Neuronal stem cell (in vitro differentiated cells): ENCODE results near the gene CAND1.

ENCODE experiments used
- DNase-seq: peaks from one replicate; pipeline ENCODE4 v3.0.0-alpha.2; 2013; ENCODE audit warnings: low spot score
- H2AFZ ChIP-seq: one replicate; pipeline ENCODE4 v1.6.1; 2013; ENCODE audit warnings: mild to moderate bottlenecking, low read length, inconsistent platforms
- H2AK5ac ChIP-seq: 2 replicates; pipeline ENCODE4 v1.6.1; 2013; ENCODE audit warnings: low read depth, mild to moderate bottlenecking, inconsistent platforms, low read length, moderate library complexity, mixed read lengths
- H2BK120ac ChIP-seq: 2 replicates; pipeline ENCODE4 v1.6.1; 2013; ENCODE audit warnings: low read depth, mild to moderate bottlenecking, inconsistent platforms, low read length, moderate library complexity, mixed read lengths
- H2BK12ac ChIP-seq: one replicate; pipeline ENCODE4 v1.6.1; 2013; ENCODE audit warnings: low read length, inconsistent platforms
- H2BK15ac ChIP-seq: 2 replicates; pipeline ENCODE4 v1.6.1; 2013; ENCODE audit warnings: mild to moderate bottlenecking, low read length, inconsistent platforms, mixed read lengths
- H2BK5ac ChIP-seq: one replicate; pipeline ENCODE4 v1.6.1; 2013; ENCODE audit warnings: inconsistent platforms, mild to moderate bottlenecking, low read length, moderate library complexity
- H3K14ac ChIP-seq: one replicate; pipeline ENCODE4 v1.6.1; 2013; ENCODE audit warnings: low read length, inconsistent platforms
- H3K18ac ChIP-seq: 2 replicates; pipeline ENCODE4 v1.6.1; 2013; ENCODE audit warnings: low read length, inconsistent platforms
- H3K23ac ChIP-seq: 2 replicates; pipeline ENCODE4 v1.6.1; 2013; ENCODE audit warnings: low read depth, mild to moderate bottlenecking, mixed read lengths, low read length, inconsistent platforms; ENCODE audit not compliant: poor library complexity
- H3K27ac ChIP-seq: replicated peaks from 3 replicates; pipeline ENCODE4 v1.5.1; 2013; ENCODE audit warnings: low read length, inconsistent platforms
- H3K27me3 ChIP-seq, 3 experiments: 2 replicates each; pipeline ENCODE4 v1.6.1; 2013; ENCODE audit warnings: low read length in 3 of 3, mild to moderate bottlenecking in 2 of 3, inconsistent platforms in 1 of 3, low read depth in 1 of 3, mixed read lengths in 1 of 3, moderate library complexity in 1 of 3; ENCODE audit not compliant: control insufficient read depth in 3 of 3, insufficient read depth in 3 of 3
- H3K36me3 ChIP-seq, 2 donors: replicated peaks in 1 of 2; 2 replicates each; pipeline ENCODE4 v1.6.1; 2013; ENCODE audit warnings: low read length in 2 of 2; ENCODE audit not compliant: control insufficient read depth in 2 of 2, insufficient read depth in 2 of 2
- H3K4ac ChIP-seq: 2 replicates; pipeline ENCODE4 v1.6.1; 2013; ENCODE audit warnings: inconsistent platforms, mild to moderate bottlenecking, low read length, moderate library complexity
- H3K4me1 ChIP-seq, 2 donors: 1 replicate in 1 of 2; 2 replicates in 1 of 2; pipeline ENCODE4 v1.6.1; 2013; ENCODE audit warnings: low read length in 2 of 2, low read depth in 1 of 2; ENCODE audit not compliant: control insufficient read depth in 2 of 2, insufficient read depth in 1 of 2
- H3K4me2 ChIP-seq: one replicate; pipeline ENCODE4 v1.6.1; 2013; ENCODE audit warnings: mild to moderate bottlenecking, low read length, inconsistent platforms; ENCODE audit not compliant: insufficient read depth, poor library complexity, severe bottlenecking
- H3K4me3 ChIP-seq, 2 donors: 2 replicates each; pipeline ENCODE4 v1.5.1; 2013; ENCODE audit warnings: low read length in 2 of 2, mild to moderate bottlenecking in 2 of 2, inconsistent platforms in 1 of 2, moderate library complexity in 1 of 2
- H3K79me1 ChIP-seq: one replicate; pipeline ENCODE4 v1.6.1; 2013; ENCODE audit warnings: low read depth, mild to moderate bottlenecking, inconsistent platforms, low read length, moderate library complexity
- H3K9ac ChIP-seq: one replicate; pipeline ENCODE4 v1.6.1; 2013; ENCODE audit warnings: mild to moderate bottlenecking, low read depth, low read length, inconsistent platforms; ENCODE audit not compliant: poor library complexity
- H3K9me3 ChIP-seq, 2 donors: replicated peaks in 1 of 2; 2 replicates each; pipeline versions ENCODE3 to v1.6.1; 2013; ENCODE audit warnings: low read length in 2 of 2, mild to moderate bottlenecking in 2 of 2, inconsistent platforms in 1 of 2, low read depth in 1 of 2, mixed read lengths in 1 of 2, moderate library complexity in 1 of 2; ENCODE audit not compliant: control insufficient read depth in 2 of 2, insufficient read depth in 1 of 2
- H4K8ac ChIP-seq: one replicate; pipeline ENCODE4 v1.6.1; 2013; ENCODE audit warnings: low read depth, mild to moderate bottlenecking, inconsistent platforms, low read length, moderate library complexity
- H4K91ac ChIP-seq: one replicate; pipeline ENCODE4 v1.6.1; 2013; ENCODE audit warnings: low read length, low read depth, mild to moderate bottlenecking, inconsistent platforms; ENCODE audit not compliant: poor library complexity
- WGBS, 2 donors: extraction: QIAGEN DNeasy Blood & Tissue Kit; methylation state at CpG; one replicate each; pipeline ENCODE4 v1.1.7; 2013; ENCODE audit warnings: missing lambda C conversion rate in 2 of 2, mixed read lengths in 1 of 2; ENCODE audit not compliant: insufficient read length in 2 of 2, insufficient replicate concordance in 1 of 2; ENCODE audit errors: extremely low coverage in 2 of 2; 5-methylcytosine and 5-hydroxymethylcytosine counted together

Gene CAND1

DNA sequence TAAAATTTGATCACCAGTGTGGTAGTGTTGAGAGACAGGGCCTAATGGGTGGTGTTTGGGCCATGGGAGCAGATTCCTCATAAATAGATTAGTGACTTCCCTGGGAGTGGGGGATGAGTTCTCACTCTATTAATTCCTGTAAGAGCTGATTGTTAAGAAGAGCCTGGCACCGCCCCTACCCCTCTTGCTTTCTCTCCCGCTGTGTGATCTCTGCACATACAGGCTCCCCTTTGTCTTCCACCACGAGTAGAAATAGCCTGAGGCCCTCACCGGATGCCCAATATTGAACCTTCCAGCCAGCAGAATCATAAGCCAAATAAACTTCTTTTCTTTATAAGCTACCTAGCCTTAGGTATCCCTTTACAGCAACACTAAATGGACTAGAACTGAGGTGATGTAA, 31.9 kb upstream of the CAND1 start:
- Histone ChIP-seq H3K4me2 (no peak overlapping the region), H3K79me1 (no peaks in the 10 kb centered on the region), H2BK15ac (no peak overlapping the region), H2AFZ (peak overlapping the region; percentile 87), H3K27me3 (no peaks in the 10 kb centered on the region), H4K8ac (no peak overlapping the region), H3K27ac (no peak overlapping the region), H3K23ac (no peak overlapping the region), H3K4ac (no peak overlapping the region), H2BK12ac (no peak overlapping the region), H2AK5ac (no peak overlapping the region), H3K9ac (no peak overlapping the region), H2BK120ac (no peak overlapping the region), H4K91ac (no peak overlapping the region), H3K18ac (no peak overlapping the region), H2BK5ac (no peak overlapping the region), H3K4me1 (peaks cover 4 to 6% of the 10 kb centered on the region in 2 donors), H3K9me3 (no peaks in the 10 kb centered on the region), H3K4me3 (no peak overlapping the region), H3K36me3 (no peaks in the 10 kb centered on the region), H3K14ac (no peak overlapping the region)
- DNase-seq = no peak
- no CpG with 5 or more reads among the region's 4 CpGs for WGBS, 2 donors

DNA sequence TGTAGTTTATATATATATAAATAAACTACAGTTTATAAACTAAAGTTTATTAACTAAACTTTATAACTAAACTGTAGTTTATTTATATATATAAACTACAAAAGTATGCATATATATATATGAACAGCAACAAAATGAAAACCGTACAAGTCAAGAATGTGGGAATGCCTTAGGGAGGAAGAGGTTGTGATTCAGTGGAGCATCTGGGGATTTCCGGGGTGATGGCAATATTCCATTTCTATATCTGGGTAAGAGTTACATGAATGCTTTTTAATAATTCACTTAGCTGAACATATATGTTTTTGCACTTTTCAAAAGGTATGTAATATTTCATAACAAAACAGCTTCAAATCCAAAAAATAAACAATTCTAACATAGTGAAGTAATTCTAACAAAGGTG, 30.1 kb upstream of the CAND1 start:
- H3K4ac ChIP-seq = no peak overlapping the region
- no peak overlapping the region for H2AFZ ChIP-seq
- WGBS, 2 donors = no CpG with 5 or more reads among the region's 2 CpGs

DNA sequence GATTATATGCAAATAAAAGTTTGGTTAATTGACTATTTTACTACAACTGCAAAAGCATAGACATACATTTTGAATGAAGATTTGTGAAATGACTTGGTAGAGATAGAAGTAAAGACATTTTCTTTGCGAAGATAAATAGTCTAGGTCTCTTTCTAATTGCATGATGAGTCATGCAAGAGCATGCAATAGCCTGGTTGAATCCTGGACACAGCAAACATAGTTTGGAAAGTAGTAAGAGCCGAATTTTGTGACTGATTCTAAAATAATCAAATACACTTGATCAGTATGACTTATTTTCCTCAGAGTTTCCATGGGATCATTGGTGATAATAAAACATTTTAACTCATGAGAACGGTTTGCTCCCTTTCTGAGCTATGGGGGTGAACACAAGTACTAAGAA, 27.7 kb upstream of the CAND1 start:
- DNase-seq = no peak
- no CpG with 5 or more reads among the region's 3 CpGs for WGBS, 2 donors
- no peak overlapping the region for H2BK120ac ChIP-seq
- H3K4me3 ChIP-seq = no peak overlapping the region
- H3K9me3 ChIP-seq = no peaks in the 10 kb centered on the region
- no peak overlapping the region for H4K8ac ChIP-seq
- no peak overlapping the region for H2BK15ac ChIP-seq
- H3K18ac ChIP-seq = no peak overlapping the region
- H3K36me3 ChIP-seq = no peaks in the 10 kb centered on the region
- H3K4me2 ChIP-seq = no peak overlapping the region
- H2BK12ac ChIP-seq = no peak overlapping the region
- no peak overlapping the region for H2BK5ac ChIP-seq
- no peak overlapping the region for H3K27ac ChIP-seq
- no peak overlapping the region for H2AFZ ChIP-seq
- no peak overlapping the region for H3K4ac ChIP-seq
- no peaks in the 10 kb centered on the region for H3K27me3 ChIP-seq
- peaks cover 4 to 6% of the 10 kb centered on the region in 2 donors for H3K4me1 ChIP-seq
- H3K79me1 ChIP-seq = no peaks in the 10 kb centered on the region
- no peak overlapping the region for H4K91ac ChIP-seq
- no peak overlapping the region for H3K14ac ChIP-seq
- H3K23ac ChIP-seq = no peak overlapping the region
- H2AK5ac ChIP-seq = no peak overlapping the region
- H3K9ac ChIP-seq = no peak overlapping the region

More for the DNA sequence above, 30.1 kb upstream of the CAND1 start:
- Histone ChIP-seq H3K36me3 (no peaks in the 10 kb centered on the region), H4K8ac (no peak overlapping the region), H3K18ac (no peak overlapping the region), H3K9me3 (no peaks in the 10 kb centered on the region), H2AK5ac (no peak overlapping the region), H3K79me1 (no peaks in the 10 kb centered on the region), H3K4me3 (no peak overlapping the region), H2BK12ac (no peak overlapping the region), H3K4me2 (no peak overlapping the region), H2BK15ac (no peak overlapping the region), H4K91ac (no peak overlapping the region), H2BK5ac (no peak overlapping the region), H3K27ac (no peak overlapping the region), H3K9ac (no peak overlapping the region), H3K4me1 (peaks cover 4 to 6% of the 10 kb centered on the region in 2 donors), H3K27me3 (no peaks in the 10 kb centered on the region), H2BK120ac (no peak overlapping the region), H3K23ac (no peak overlapping the region), H3K14ac (no peak overlapping the region)
- no peak for DNase-seq

DNA sequence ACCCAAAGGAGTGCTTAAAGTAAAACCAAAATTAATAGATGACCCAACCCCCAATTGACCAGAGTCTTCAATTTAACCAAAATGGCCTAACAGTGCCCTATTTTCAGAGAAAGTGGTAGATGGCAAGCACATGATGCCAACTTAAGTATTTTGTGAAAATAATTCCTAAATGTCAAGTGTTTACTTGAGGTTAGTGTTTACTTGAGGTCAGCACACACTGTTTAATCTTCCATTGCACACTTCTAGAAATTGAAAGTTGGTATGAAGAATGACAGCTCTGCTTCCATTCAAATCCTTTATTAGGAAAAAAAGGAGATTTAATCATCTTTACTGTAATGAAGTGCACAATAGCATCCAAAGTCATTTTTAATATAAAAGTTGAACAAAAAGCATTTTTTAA, 25.9 kb upstream of the CAND1 start:
- no peak overlapping the region for H4K91ac ChIP-seq
- H3K4ac ChIP-seq = no peak overlapping the region
- H2BK12ac ChIP-seq = no peak overlapping the region
- no peak overlapping the region for H3K4me3 ChIP-seq
- no peak overlapping the region for H3K14ac ChIP-seq
- no peak overlapping the region for H2AK5ac ChIP-seq
- H3K79me1 ChIP-seq = no peaks in the 10 kb centered on the region
- H3K4me2 ChIP-seq = no peak overlapping the region
- no peak overlapping the region for H3K18ac ChIP-seq
- H2BK15ac ChIP-seq = no peak overlapping the region
- no peak overlapping the region for H3K9ac ChIP-seq
- no peak for DNase-seq
- no peak overlapping the region for H4K8ac ChIP-seq
- H2BK120ac ChIP-seq = no peak overlapping the region
- H2AFZ ChIP-seq = no peak overlapping the region
- H3K36me3 ChIP-seq = no peaks in the 10 kb centered on the region
- H3K27ac ChIP-seq = no peak overlapping the region
- H3K4me1 ChIP-seq = no peaks in the 10 kb centered on the region
- H3K27me3 ChIP-seq = no peaks in the 10 kb centered on the region
- H2BK5ac ChIP-seq = no peak overlapping the region
- no peaks in the 10 kb centered on the region for H3K9me3 ChIP-seq
- H3K23ac ChIP-seq = no peak overlapping the region
